ENCODE data around the gene P2RY14. TPM values are rescaled to one million over a fixed set of nuclear protein-coding genes. Genes with fewer than 3 reads are reported as not detected.
"Not testable (repeated sequence)": the region's sequence is repeated elsewhere in the genome, so short reads cannot be mapped to it uniquely, and the experiment has no call there.

Gene P2RY14
- total RNA-seq, 1 donor from 2014 or later, result not detected

DNA sequence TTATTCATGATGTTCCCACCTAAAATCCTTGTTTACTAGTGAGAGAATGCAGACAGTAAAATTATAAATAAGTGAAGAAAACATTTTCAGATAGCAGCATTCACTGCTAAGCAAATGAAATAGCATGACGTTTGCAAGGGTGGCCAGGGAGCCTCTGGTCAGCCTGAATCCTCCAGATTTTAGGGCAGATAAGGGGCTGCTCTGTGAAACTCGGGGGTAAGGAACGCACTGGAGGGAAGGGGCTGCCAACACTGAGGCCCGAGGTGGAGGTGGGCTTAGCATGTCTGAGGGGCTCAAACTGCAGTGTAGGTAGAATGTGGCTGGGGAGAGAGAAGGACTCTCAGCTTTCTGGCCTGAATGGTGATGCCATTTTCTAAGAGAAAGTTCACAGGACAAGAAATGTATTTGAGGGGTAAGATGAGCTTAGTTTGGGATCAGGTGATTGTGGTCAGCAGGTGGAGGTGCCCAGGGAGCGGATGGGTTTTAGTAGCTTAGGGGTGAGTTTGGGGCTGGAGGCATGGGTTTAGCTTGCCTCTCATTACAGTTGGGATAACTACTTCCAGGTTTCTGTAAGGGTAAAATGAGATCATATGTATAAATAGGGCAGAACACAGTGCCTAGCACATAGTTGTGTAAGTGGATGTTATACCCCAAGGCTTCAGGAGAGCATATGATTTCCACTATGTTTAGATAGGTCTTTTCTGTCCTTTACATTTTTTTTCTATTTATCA is 95.8 kb downstream of the P2RY14 start:
- TF ChIP-seq, protein P1, sequence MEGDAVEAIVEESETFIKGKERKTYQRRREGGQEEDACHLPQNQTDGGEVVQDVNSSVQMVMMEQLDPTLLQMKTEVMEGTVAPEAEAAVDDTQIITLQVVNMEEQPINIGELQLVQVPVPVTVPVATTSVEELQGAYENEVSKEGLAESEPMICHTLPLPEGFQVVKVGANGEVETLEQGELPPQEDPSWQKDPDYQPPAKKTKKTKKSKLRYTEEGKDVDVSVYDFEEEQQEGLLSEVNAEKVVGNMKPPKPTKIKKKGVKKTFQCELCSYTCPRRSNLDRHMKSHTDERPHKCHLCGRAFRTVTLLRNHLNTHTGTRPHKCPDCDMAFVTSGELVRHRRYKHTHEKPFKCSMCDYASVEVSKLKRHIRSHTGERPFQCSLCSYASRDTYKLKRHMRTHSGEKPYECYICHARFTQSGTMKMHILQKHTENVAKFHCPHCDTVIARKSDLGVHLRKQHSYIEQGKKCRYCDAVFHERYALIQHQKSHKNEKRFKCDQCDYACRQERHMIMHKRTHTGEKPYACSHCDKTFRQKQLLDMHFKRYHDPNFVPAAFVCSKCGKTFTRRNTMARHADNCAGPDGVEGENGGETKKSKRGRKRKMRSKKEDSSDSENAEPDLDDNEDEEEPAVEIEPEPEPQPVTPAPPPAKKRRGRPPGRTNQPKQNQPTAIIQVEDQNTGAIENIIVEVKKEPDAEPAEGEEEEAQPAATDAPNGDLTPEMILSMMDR (conservative IDR thresholded peaks at IDR 0.05), result no peak
- peak overlapping the region; percentile 76 for H3K27ac Mint-ChIP-seq (ENCODE audit: unreplicated experiment)
- no peak for DNase-seq (ENCODE audit: low read depth, low spot score)
- H3K27me3 Mint-ChIP-seq (ENCODE audit: low read depth), result no peaks in the 10 kb centered on the region
- H3K4me1 Mint-ChIP-seq, result peaks cover 4% of the 10 kb centered on the region
- no peaks in the 10 kb centered on the region for H3K9me3 Mint-ChIP-seq
- no peaks in the 10 kb centered on the region for H3K36me3 Mint-ChIP-seq (ENCODE audit: low read depth)
- H3K4me3 Mint-ChIP-seq, result no peak overlapping the region

DNA sequence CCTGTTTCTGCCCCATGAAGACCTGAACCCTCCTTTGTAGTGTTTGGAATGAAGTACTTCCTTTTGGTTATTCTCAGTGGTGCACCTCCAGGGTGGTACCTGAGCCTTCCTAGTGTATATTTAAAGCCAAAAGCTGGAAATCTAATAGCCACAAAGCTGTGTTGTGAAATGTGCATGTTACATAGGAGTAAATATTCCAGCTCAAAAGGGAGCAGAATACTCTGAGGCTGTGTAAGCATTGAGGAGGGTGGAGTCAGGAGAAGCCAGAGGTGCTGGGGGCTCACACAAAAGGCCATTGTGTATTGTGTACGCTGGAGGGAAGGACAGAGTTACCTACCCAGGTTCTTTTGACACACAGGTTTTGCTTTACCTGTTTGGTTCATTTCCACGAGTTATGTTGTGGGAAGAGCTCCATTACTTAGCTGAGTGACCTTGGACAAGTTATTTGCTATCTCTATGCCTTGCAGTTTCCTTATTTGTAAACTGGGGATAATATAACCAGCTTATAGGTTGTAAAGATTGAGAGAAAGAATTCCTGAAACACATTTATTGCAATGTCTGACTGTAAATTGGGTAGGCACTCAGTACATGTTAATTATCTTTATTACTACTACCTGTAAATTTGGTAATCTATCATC is 100.0 kb downstream of the P2RY14 start:
- Mint-ChIP-seq H3K36me3 (ENCODE audit: low read depth) (no peaks in the 10 kb centered on the region), H3K9me3 (no peaks in the 10 kb centered on the region), H3K4me1 (peaks cover 3% of the 10 kb centered on the region), H3K27ac (ENCODE audit: unreplicated experiment) (no peak overlapping the region), H3K4me3 (no peak overlapping the region), H3K27me3 (ENCODE audit: low read depth) (no peaks in the 10 kb centered on the region)
- TF ChIP-seq, protein P1 (conservative IDR thresholded peaks at IDR 0.05), result no peak
- no peak for DNase-seq (ENCODE audit: low read depth, low spot score)

DNA sequence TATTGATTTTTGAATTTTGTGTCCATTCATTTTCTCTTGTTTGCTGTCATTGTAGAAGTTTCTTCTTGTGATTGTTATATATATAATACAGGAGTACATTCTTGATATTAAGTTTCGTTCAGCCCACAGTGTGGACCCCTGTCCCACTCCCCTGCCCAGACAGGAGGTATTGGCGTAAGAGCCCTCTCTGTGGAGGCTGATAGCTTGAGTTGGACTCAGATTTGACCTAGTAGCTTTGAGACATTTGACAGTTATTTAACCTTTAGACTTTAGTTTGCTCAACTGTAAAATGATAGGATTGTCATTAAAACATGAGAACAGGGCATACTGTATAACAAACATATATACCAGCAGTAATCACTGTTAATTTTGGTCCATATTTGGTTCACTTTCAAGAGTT is 102.4 kb downstream of the P2RY14 start:
- Mint-ChIP-seq H3K4me1 (peaks cover 14% of the 10 kb centered on the region), H3K27me3 (ENCODE audit: low read depth) (no peaks in the 10 kb centered on the region), H3K27ac (ENCODE audit: unreplicated experiment) (no peak overlapping the region), H3K36me3 (ENCODE audit: low read depth) (no peaks in the 10 kb centered on the region), H3K9me3 (no peaks in the 10 kb centered on the region), H3K4me3 (no peak overlapping the region)
- no peak for DNase-seq (ENCODE audit: low read depth, low spot score)
- TF ChIP-seq, protein P1 (conservative IDR thresholded peaks at IDR 0.05), result no peak

DNA sequence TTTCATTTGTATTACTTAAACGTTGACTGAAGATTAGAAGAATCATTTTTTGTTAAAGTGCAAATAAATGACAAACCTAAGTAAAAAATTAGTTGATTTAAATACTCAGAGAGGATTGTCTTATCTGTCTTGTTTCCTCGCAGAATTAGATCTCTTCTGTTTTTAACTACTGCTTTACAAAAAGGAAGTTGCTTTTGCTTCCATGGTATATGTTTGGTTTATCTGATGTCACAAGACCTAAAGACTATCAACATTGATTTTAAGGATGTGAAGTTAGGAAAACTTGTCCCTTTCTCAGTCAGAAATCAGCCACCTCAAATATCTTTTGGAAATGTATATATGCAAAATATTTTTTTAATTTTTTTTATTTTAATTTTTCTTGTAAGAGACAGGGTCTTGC is 104.0 kb downstream of the P2RY14 start:
- H3K27ac Mint-ChIP-seq (ENCODE audit: unreplicated experiment), result no peak overlapping the region
- TF ChIP-seq, protein P1 (conservative IDR thresholded peaks at IDR 0.05), result no peak
- H3K27me3 Mint-ChIP-seq (ENCODE audit: low read depth), result no peaks in the 10 kb centered on the region
- H3K4me3 Mint-ChIP-seq, result no peak overlapping the region
- no peak for DNase-seq (ENCODE audit: low read depth, low spot score)
- no peaks in the 10 kb centered on the region for H3K9me3 Mint-ChIP-seq
- H3K4me1 Mint-ChIP-seq, result peaks cover 20% of the 10 kb centered on the region
- H3K36me3 Mint-ChIP-seq (ENCODE audit: low read depth), result no peaks in the 10 kb centered on the region

DNA sequence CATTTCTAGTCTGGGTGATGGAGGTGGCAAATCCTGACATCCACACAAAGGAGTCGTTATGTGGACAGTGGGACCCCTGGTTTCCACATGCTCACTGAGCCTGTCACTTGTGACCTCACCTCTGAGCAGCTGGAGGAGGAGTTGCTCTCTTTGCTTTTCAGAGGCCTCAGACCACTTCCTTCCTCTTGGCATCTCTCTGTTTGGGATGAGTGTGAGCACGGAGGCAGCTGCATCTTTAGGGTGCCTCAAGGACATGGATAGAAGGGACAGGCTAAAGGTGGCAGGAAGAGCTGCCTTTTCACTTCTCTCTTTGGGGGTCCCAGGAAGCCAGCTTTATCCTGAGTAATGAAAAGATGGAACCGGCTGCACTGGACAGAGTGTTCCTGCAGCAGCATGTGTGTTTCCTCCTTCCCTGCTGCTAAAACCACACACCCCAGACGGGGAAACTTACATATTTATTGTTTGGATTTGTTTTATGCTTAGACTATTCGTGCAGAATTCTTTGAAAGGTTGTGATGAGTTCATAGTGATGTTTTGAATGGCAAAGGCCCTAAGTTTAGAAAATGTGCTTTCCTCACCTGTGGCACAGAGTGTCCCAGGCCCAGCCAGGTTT is 107.1 kb downstream of the P2RY14 start:
- H3K27ac Mint-ChIP-seq (ENCODE audit: unreplicated experiment), result peak overlapping the region; percentile 46
- TF ChIP-seq, protein P1 (conservative IDR thresholded peaks at IDR 0.05), result no peak

DNA sequence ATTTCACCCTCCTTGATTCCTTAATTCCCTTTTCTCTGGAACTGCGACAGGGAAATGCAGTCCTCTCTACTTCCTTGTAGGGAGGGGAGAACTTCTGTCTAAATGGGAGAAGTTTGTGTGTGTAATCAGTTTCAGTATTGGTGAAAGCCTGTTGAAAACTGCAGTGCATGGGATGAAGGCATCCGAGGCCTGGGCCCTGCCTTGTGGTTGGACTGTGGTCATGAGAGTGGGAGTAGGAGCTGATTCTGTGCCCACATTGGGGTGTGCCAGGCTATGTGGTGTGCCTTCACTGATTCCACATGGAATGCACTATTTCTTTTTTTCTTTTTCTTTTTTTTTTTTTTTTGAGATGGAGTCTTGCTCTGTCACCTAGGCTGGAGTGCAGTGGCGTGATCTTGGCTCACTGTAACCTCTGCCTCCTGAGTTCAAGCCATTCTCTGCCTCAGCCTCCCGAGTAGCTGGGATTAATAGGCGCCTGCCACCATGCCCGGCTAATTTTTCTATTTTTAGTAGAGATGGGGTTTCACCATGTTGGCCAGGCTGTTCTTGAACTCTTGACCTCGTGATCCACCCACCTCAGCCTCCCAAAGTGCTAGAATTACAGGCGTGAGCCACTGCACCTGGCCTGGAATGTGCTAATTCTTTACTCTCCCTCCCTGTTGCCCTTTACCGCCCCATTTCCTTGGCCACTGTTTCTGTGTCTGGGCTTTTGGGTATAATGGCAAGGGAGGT is 108.2 kb downstream of the P2RY14 start:
- not testable (repeated sequence) for H3K4me3 Mint-ChIP-seq; DNase-seq (ENCODE audit: low read depth, low spot score); H3K36me3 Mint-ChIP-seq (ENCODE audit: low read depth); H3K27me3 Mint-ChIP-seq (ENCODE audit: low read depth); H3K9me3 Mint-ChIP-seq; H3K27ac Mint-ChIP-seq (ENCODE audit: unreplicated experiment)
- peaks cover 20% of the 10 kb centered on the region for H3K4me1 Mint-ChIP-seq

More for the DNA sequence above, 107.1 kb downstream of the P2RY14 start:
- Mint-ChIP-seq H3K4me3 (no peak overlapping the region), H3K9me3 (no peaks in the 10 kb centered on the region), H3K4me1 (peaks cover 20% of the 10 kb centered on the region), H3K36me3 (ENCODE audit: low read depth) (no peaks in the 10 kb centered on the region), H3K27me3 (ENCODE audit: low read depth) (no peaks in the 10 kb centered on the region)
- no peak for DNase-seq (ENCODE audit: low read depth, low spot score)
